Hepatocyte (in vitro differentiated cells): ENCODE measurements around the gene DIRAS1.

Experiments used
- EZH2 ChIP-seq: fragments of 200-600 bp; sonication (generic); IDR thresholded peaks from 2 replicates; pipeline ENCODE4 v1.6.1; 2016; ENCODE audit warnings: antibody characterized with exemption, mild to moderate bottlenecking, borderline replicate concordance
- TF ChIP-seq, protein P1 (sequence below): fragments of 200-600 bp; sonication (generic); IDR thresholded peaks from 2 replicates; pipeline ENCODE4 v1.5.1; 2016; ENCODE audit warnings: antibody characterized with exemption, mild to moderate bottlenecking; ENCODE audit not compliant: poor library complexity

DNA sequence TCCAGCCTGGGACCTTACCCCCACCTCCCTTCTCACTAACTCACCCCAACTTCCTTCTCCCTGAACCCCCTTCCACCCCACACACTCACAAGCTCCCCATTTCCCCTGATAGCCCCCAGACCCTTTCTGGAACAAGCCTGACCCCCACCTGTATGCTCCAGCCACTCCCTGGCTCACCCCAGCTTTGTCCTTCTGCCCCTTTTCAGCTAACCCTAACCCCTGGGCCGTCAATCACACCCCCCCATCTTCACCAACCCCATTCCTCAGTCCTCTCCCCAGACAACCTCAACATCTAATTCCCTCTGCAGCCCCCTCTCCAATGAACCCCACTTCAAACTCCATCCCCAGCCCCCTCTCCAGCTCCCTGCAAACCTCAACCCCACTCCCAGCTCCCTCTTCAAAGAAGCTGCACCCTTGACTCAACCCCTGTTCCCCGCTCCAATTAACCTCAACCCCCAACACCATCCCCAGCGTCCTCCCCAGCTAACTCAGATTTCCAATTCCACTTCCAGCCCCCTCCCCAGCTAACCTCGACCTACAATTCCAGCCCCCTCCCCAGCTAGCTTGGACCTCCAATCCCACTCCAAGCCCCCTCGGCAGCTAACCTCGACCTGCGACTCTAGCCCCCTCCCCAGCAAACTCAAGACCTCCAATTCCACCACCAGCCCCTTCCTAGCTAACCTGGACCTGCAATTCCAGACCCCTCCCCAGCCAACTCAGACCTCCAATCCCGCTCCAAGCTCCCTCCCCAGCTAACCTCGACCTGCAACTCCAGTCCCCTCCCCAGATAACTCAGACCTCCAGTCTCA, 19.6 kb downstream of the DIRAS1 start:
- TF ChIP-seq EZH2 = no peak
- TF ChIP-seq, protein P1, sequence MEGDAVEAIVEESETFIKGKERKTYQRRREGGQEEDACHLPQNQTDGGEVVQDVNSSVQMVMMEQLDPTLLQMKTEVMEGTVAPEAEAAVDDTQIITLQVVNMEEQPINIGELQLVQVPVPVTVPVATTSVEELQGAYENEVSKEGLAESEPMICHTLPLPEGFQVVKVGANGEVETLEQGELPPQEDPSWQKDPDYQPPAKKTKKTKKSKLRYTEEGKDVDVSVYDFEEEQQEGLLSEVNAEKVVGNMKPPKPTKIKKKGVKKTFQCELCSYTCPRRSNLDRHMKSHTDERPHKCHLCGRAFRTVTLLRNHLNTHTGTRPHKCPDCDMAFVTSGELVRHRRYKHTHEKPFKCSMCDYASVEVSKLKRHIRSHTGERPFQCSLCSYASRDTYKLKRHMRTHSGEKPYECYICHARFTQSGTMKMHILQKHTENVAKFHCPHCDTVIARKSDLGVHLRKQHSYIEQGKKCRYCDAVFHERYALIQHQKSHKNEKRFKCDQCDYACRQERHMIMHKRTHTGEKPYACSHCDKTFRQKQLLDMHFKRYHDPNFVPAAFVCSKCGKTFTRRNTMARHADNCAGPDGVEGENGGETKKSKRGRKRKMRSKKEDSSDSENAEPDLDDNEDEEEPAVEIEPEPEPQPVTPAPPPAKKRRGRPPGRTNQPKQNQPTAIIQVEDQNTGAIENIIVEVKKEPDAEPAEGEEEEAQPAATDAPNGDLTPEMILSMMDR = no peak
